Measurements from ENCODE around the gene CCDC190. TPM values are rescaled to one million over a fixed set of nuclear protein-coding genes. Genes with fewer than 3 reads are reported as not detected.

CCDC190 gene
- total and polyA plus RNA-seq, 2 of the 13 experiments (the other 11 are each of a cell fraction or from before 2014, with no cell fraction given) = not detected

- TF ChIP-seq ELF3 (CRISPR knock-in tag; IDR thresholded peaks at IDR 0.05) (peak; percentile 98), HOXA7 (CRISPR knock-in tag; IDR thresholded peaks at IDR 0.05) (no peak), RFXAP (CRISPR knock-in tag; IDR thresholded peaks at IDR 0.05; ENCODE audit: borderline replicate concordance) (no peak), SRSF1 (optimal IDR thresholded peaks at IDR 0.05; ENCODE audit: low read depth, low read length) (no peak), ZNF407 (CRISPR knock-in tag; IDR thresholded peaks at IDR 0.05; ENCODE audit: not compliant biosample characterization) (no peak), NFE2L2 (IDR thresholded peaks at IDR 0.05; ENCODE audit: low read length) (no peak), PBX2 (CRISPR knock-in tag; IDR thresholded peaks at IDR 0.05) (no peak), ETS1 (CRISPR knock-in tag; IDR thresholded peaks at IDR 0.05) (no peak), ZNF3 (CRISPR knock-in tag; IDR thresholded peaks at IDR 0.05) (no peak), NFKBIZ (CRISPR knock-in tag; IDR thresholded peaks at IDR 0.05) (no peak), ZNF225 (CRISPR knock-in tag; IDR thresholded peaks at IDR 0.05) (no peak), SOX13 (IDR thresholded peaks at IDR 0.05) (peak; percentile 97), SOX13 (CRISPR knock-in tag; conservative IDR thresholded peaks at IDR 0.05 in 1 of 2, IDR thresholded peaks at IDR 0.05 in 1 of 2) (peak in 1 of 2 experiments; percentile 99; a peak in 2 of 4 replicates), FOXO1 (CRISPR knock-in tag; IDR thresholded peaks at IDR 0.05) (peak; percentile 31; the same call in 1 of the 2 replicates), HIC2 (CRISPR knock-in tag; IDR thresholded peaks at IDR 0.05; ENCODE audit: low read depth) (no peak), ZNF879 (CRISPR knock-in tag; IDR thresholded peaks at IDR 0.05) (no peak), KDM2A (CRISPR knock-in tag; IDR thresholded peaks at IDR 0.05; ENCODE audit: borderline replicate concordance, low read depth) (no peak), SAP130 (CRISPR knock-in tag; IDR thresholded peaks at IDR 0.05; ENCODE audit: low read depth) (peak; percentile 62)
Measured at GRCh38 chr1:162892906-162893611, 32.1 kb upstream of the CCDC190 start (continued).
